C4-2B (cell line): ENCODE results near the gene GPR68.

Experiments
- CTCF ChIP-seq: fragments of 450-650 bp; conservative IDR thresholded peaks from 2 replicates; pipeline ENCODE4 v1.5.1; 2017; ENCODE audit warnings: mild to moderate bottlenecking
- ZFX ChIP-seq: fragments of 450-650 bp; IDR thresholded peaks from 2 replicates; pipeline ENCODE4 v1.6.1; 2017

GRCh38 chr14:91230397-91231035, 14.0 kb downstream of the GPR68 start:
- TF ChIP-seq CTCF (no peak), ZFX (no peak)
